Measurements from ENCODE around the gene MYRIP.
"Not testable (repeated sequence)": the region's sequence is repeated elsewhere in the genome, so short reads cannot be mapped to it uniquely, and the experiment has no call there.

Gene MYRIP

GRCh38 chr3:40022297-40022827, 213.0 kb downstream of the MYRIP start:
- no peak overlapping the region for H3K4me3 ChIP-seq (ENCODE audit: low read depth, low read length, poor library complexity, severe bottlenecking)
- no peaks in the 10 kb centered on the region for H3K36me3 ChIP-seq (ENCODE audit: insufficient read depth, low read length)
- no peak overlapping the region for H3K27ac ChIP-seq (ENCODE audit: low read depth, low read length, poor library complexity, severe bottlenecking)
- no peaks in the 10 kb centered on the region for H3K27me3 ChIP-seq (ENCODE audit: insufficient read depth, low read length)
- H3K4me1 ChIP-seq (ENCODE audit: insufficient read depth, low read length, severe bottlenecking), result no peaks in the 10 kb centered on the region
- H3K79me2 ChIP-seq (ENCODE audit: insufficient read depth, low read length), result no peaks in the 10 kb centered on the region
- no peaks in the 10 kb centered on the region for H4K20me1 ChIP-seq (ENCODE audit: insufficient read depth, low read length)
- no peak overlapping the region for H2AFZ ChIP-seq (ENCODE audit: low read length)
- H3K9me3 ChIP-seq (ENCODE audit: low read length), result no peaks in the 10 kb centered on the region
- H3K9ac ChIP-seq (ENCODE audit: low read length), result no peak overlapping the region
- TF ChIP-seq, protein P1, sequence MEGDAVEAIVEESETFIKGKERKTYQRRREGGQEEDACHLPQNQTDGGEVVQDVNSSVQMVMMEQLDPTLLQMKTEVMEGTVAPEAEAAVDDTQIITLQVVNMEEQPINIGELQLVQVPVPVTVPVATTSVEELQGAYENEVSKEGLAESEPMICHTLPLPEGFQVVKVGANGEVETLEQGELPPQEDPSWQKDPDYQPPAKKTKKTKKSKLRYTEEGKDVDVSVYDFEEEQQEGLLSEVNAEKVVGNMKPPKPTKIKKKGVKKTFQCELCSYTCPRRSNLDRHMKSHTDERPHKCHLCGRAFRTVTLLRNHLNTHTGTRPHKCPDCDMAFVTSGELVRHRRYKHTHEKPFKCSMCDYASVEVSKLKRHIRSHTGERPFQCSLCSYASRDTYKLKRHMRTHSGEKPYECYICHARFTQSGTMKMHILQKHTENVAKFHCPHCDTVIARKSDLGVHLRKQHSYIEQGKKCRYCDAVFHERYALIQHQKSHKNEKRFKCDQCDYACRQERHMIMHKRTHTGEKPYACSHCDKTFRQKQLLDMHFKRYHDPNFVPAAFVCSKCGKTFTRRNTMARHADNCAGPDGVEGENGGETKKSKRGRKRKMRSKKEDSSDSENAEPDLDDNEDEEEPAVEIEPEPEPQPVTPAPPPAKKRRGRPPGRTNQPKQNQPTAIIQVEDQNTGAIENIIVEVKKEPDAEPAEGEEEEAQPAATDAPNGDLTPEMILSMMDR (IDR thresholded peaks at IDR 0.05; ENCODE audit: low read length), result no peak
- no peaks in the 10 kb centered on the region for H3F3A ChIP-seq (ENCODE audit: insufficient read depth, low read length)
- H3K4me2 ChIP-seq (ENCODE audit: low read length), result no peak overlapping the region
- no peaks in the 10 kb centered on the region for H3K9me2 ChIP-seq (ENCODE audit: low read depth, low read length)

GRCh38 chr3:40024526-40024925, 215.1 kb downstream of the MYRIP start:
- TF ChIP-seq, protein P1 (IDR thresholded peaks at IDR 0.05; ENCODE audit: low read length), result no peak
- TF ChIP-seq EZH2 (IDR thresholded peaks at IDR 0.05; ENCODE audit: borderline replicate concordance, low read length), result no peak
- Histone ChIP-seq H3K79me2 (ENCODE audit: insufficient read depth, low read length) (no peaks in the 10 kb centered on the region), H3K27ac (ENCODE audit: low read depth, low read length, poor library complexity, severe bottlenecking) (no peak overlapping the region), H3K4me1 (ENCODE audit: insufficient read depth, low read length, severe bottlenecking) (no peaks in the 10 kb centered on the region), H3K9me3 (ENCODE audit: low read length) (no peaks in the 10 kb centered on the region), H3K9ac (ENCODE audit: low read length) (no peak overlapping the region), H3K27me3 (ENCODE audit: insufficient read depth, low read length) (no peaks in the 10 kb centered on the region), H3K36me3 (ENCODE audit: insufficient read depth, low read length) (no peaks in the 10 kb centered on the region), H3F3A (ENCODE audit: insufficient read depth, low read length) (no peaks in the 10 kb centered on the region), H3K4me2 (ENCODE audit: low read length) (no peak overlapping the region), H3K4me3 (ENCODE audit: low read depth, low read length, poor library complexity, severe bottlenecking) (no peak overlapping the region), H2AFZ (ENCODE audit: low read length) (no peak overlapping the region), H4K20me1 (ENCODE audit: insufficient read depth, low read length) (no peaks in the 10 kb centered on the region), H3K9me2 (ENCODE audit: low read depth, low read length) (no peaks in the 10 kb centered on the region)

- H3F3A ChIP-seq (ENCODE audit: insufficient read depth, low read length); H3K9ac ChIP-seq (ENCODE audit: low read length); H3K36me3 ChIP-seq (ENCODE audit: insufficient read depth, low read length); H3K27me3 ChIP-seq (ENCODE audit: insufficient read depth, low read length); H3K4me1 ChIP-seq (ENCODE audit: insufficient read depth, low read length, severe bottlenecking); H3K9me2 ChIP-seq (ENCODE audit: low read depth, low read length); H3K79me2 ChIP-seq (ENCODE audit: insufficient read depth, low read length); H3K27ac ChIP-seq (ENCODE audit: low read depth, low read length, poor library complexity, severe bottlenecking); H3K4me3 ChIP-seq (ENCODE audit: low read depth, low read length, poor library complexity, severe bottlenecking); H3K9me3 ChIP-seq (ENCODE audit: low read length); H2AFZ ChIP-seq (ENCODE audit: low read length); H4K20me1 ChIP-seq (ENCODE audit: insufficient read depth, low read length); H3K4me2 ChIP-seq (ENCODE audit: low read length): not testable (repeated sequence)
Observed at GRCh38 chr3:40025892-40026291, 216.5 kb downstream of the MYRIP start.

- no peak for TF ChIP-seq EZH2 (IDR thresholded peaks at IDR 0.05; ENCODE audit: borderline replicate concordance, low read length)
- TF ChIP-seq, protein P1 (IDR thresholded peaks at IDR 0.05; ENCODE audit: low read length), result no peak
- Histone ChIP-seq H3K4me2 (ENCODE audit: low read length) (no peak overlapping the region), H3K9me2 (ENCODE audit: low read depth, low read length) (no peaks in the 10 kb centered on the region)
Observed at GRCh38 chr3:40035177-40035576, 225.8 kb downstream of the MYRIP start.

More at GRCh38 chr3:40035177-40035576, 225.8 kb downstream of the MYRIP start:
- no peaks in the 10 kb centered on the region for H3K4me1 ChIP-seq (ENCODE audit: insufficient read depth, low read length, severe bottlenecking)
- no peaks in the 10 kb centered on the region for H3K36me3 ChIP-seq (ENCODE audit: insufficient read depth, low read length)
- H3K9ac ChIP-seq (ENCODE audit: low read length), result no peak overlapping the region
- H3K27me3 ChIP-seq (ENCODE audit: insufficient read depth, low read length), result no peaks in the 10 kb centered on the region
- no peak overlapping the region for H2AFZ ChIP-seq (ENCODE audit: low read length)
- no peaks in the 10 kb centered on the region for H4K20me1 ChIP-seq (ENCODE audit: insufficient read depth, low read length)
- no peaks in the 10 kb centered on the region for H3K79me2 ChIP-seq (ENCODE audit: insufficient read depth, low read length)
- H3K4me3 ChIP-seq (ENCODE audit: low read depth, low read length, poor library complexity, severe bottlenecking), result no peak overlapping the region
- no peaks in the 10 kb centered on the region for H3K9me3 ChIP-seq (ENCODE audit: low read length)
- H3F3A ChIP-seq (ENCODE audit: insufficient read depth, low read length), result no peaks in the 10 kb centered on the region
- no peak overlapping the region for H3K27ac ChIP-seq (ENCODE audit: low read depth, low read length, poor library complexity, severe bottlenecking)

All from OCI-LY1 (cell line).